HG03103 (cell line): Measurements from ENCODE around the gene CACFD1.

Experiments
- ATAC-seq: cut with Tn5 transposase; IDR thresholded peaks from one replicate; pipeline ENCODE4 v1.9.1; 2021; ENCODE audit warnings: low read depth; ENCODE audit not compliant: unreplicated experiment

The CACFD1 gene

DNA sequence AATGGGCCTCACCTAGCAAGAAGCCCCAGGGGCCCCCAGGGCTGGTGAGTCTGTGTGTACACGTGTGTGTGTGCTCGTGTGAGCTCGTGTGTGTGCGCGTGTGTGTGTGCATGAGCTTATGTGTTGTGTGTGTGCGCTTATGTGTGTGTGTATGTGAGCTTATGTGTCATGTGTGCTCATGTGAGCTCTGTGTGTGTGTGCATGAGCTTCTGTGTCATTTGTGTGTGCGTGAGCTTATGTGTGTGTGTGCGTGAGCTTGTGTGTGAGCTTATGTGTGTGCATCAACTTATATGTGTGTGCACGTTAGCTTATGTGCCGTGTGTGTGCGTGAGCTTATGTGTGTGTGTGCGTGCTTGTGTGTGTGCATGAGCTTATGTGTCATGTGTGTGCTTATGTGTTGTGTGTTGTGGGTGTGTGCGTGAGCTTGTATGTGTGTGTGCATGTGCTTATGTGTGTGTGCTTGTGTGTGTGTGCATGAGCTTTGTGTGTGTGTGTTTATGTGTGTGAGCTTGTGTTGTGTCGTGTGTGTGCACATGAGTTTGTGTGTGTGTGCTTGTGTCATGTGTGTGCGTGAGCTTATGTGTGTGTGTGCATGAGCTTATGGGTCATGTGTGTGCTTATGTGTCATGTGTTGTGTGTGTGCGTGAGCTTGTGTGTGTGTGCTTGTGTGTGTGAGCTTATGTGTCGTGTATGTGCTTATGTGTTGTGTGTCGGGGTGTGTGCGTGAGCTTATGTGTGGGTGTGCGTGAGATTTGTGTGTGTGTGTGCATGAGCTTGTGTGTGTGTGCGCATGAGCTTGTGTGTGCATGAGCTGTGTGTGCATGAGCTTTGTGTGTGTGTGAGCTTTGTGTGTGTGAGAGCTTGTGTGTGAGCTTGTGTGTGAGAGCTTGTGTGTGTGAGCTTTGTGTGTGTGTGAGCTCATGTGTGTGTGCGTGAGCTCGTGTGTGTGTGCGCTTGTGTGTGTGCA, 35.8 kb downstream of the CACFD1 start:
- ATAC-seq = no peak

DNA sequence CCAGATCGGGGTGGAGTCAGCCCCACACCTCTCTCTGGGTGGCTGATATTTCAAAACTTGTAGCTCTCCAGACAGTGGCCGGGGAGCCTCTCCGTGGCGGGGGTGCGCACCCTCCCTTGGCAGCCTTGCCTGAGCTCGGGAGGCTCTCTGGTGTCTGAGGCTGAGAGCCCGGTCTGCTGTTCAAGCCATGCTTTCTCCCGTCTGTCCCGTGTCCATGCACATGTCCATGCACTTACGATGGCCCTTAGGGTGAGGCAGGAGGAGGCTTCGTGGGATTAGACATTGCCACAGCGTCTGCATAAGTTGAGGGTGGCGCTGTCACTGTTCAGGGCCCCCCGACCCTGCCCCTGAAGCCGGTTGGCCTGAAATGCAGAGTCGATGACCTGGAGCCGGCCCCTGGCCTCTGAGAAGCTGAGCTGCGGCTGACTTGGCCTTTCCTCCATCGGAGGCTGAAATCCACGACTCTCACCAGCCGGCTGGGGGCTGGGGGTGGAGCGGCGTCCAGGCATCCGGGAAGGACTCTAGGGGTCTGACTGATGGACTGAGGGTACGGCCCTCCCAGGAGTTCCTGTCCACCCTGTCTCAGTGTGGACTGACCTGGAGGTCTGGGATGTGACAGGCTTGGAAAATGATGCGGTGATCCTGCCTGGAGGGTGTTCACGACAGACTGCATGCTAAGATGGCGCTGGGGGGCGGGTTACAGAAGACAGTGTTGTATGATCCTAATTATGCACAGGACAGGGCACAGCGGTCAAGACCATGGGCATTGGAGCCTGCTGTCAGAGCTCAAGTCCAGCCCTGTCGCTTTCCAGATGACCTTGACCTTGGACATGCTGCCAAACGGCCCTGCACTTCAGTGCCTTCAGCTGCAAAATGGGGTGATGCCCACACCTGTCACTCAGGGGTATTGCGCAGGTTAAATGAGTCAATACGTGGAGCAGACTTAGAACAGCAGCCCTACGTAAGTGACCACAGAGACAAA, 37.4 kb downstream of the CACFD1 start:
- ATAC-seq = no peak

DNA sequence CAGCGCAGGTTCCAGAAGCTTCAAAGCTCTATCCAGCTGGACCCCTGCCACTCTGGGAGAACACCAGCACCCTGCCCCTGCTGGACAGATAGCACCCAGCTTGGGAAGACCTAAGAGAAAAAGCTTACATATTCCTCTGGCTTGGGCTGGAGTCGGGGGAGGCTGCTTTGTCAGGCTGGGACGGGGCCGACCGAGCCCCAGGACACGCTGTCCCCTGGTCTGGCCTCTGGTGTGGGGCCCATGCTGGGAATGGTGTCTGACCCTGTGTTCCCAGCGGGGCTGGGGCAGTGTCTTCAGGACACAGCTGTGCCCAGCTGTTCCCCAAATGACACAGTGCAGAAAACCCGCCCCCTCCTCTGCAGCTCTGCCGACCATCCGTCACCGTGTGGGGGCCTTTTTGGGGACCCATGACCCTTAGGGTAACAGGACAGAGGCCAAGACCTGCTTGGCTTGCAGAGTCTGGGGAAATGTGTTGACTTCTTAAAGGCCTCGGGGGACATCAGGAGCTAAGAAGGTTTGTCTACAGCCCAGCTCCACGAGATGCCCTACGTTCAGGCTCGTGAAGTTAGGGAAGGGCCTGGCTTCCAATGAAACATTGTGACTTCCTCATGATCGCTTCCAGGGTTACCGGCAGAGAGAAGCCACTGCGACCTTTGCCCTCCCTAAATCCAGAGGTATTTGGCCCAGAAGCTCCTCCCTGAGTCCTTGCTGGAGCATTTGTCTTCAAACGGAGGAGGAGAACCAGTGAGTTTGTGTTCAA, 39.5 kb downstream of the CACFD1 start:
- no peak for ATAC-seq

DNA sequence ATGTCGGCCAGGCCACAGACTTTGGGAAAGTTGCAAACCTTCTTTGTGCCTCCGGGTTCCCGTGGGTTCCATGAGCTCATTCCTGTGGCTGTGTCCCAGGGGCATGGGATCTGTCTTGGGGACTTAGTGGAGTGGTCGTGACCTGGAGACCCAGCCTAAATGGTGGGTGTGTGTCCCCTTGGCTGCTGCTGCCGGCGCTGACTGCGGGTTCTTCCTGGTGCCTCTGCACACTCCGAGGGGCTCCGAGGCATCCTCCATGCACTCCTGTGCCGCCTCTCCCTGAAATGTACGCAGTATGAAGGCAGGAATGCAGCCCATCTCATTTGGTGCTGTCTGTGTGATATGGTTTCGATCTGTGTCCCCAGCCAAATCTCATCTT, 40.1 kb downstream of the CACFD1 start:
- ATAC-seq = no peak

DNA sequence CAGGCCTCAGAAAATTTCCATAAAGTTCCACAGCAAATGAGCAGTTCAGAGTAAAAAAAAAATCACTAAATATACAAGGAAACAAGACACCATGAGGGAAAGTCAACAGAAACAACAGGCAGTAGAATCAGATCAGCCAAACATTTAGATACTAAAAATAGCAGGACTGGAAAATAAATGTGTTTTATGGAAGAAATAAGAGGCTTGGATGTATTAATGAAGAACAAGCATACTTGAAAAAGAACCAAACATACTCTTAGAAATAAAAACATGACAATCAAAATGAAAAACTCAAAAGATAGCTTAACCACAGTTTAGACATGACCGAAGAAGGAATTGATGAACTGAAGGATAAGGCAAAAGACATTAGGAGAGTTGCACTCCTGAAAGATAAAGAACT, 42.3 kb downstream of the CACFD1 start:
- no peak for ATAC-seq

DNA sequence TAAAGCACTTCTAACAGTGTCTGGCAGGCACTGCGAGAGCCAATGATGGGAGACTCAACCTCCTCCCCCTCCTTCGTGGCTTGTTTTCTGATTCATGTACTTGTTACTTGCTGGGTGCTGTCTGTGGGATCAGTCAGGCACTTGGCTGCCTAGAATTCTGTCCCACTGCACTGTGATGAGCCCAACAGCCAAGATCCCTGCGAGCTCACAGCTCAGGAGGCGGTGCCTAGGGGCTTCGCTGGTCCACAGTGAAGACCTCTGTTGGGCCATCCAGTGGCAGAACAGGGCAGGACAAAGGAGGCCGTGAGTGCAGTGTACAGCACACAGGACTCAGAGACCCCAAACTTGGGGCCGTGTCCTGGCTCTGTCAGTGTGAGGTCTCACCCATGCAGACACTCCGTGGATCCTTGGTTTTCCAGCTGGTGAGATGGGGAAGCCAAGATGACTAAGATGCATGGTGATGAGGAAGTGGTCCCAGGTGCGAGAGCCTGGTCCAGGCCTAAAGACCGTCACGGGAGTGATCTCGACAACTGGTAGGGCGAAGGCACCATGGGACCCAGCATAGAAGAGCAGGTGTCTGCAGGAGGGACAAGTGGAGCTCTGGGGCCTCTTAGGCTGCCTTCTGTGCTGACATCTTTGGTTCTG, 45.5 kb downstream of the CACFD1 start:
- ATAC-seq = no peak

DNA sequence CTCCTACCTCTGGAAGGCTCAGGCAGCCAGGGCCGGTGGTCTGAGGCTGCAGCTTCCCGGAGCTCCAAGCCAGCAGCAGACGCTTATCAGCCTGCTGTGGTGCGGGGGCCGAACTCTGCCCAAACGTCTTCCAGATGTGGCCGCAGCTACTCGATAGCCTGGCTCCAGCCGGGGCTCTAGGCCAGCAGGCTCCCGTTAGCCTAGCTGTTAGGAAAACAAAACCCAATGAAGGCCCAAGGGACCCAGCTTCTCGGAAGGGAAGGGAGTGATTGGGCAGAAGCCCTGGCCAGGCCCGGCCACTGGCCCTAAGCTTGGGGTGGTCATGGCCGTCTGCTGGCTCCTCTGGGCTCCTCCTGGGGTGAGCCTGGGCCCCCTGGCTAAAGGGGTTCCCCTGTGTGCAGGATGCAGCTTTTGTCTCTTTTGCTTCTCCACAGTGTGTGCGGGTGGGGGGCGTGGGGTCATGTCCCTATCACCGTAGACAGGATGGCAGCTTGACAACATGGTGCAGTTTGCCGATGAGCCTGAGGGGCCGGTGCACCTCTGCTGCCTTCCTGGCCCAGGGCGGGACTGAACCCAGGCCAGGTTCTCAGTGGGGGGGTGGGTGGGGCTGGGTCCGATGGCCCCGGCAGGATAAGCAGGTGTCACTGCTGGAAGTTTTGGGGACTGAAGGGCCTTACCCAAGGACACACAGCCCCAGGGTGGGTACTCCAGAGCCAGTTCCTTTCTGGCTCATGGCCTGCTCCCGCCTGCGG, 46.3 kb downstream of the CACFD1 start:
- no peak for ATAC-seq

DNA sequence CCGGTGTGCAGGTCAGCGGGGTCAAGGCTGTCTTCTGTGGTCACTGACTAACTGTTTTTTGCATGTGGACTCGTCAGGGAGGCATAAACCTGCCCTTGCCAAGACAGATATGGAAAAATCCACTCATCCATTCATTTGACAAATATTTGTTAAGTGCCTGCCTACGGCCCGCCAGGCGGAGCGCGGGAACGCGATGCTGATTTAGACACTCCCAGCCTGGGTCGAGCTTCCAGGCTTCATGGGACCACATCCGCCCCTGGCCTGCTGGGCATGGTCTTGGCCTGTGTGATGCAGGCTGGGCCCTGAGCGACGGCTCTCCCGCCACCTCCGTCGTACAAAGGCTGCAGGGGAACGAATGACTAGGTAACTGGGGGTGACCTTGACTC, 46.9 kb downstream of the CACFD1 start:
- no peak for ATAC-seq

DNA sequence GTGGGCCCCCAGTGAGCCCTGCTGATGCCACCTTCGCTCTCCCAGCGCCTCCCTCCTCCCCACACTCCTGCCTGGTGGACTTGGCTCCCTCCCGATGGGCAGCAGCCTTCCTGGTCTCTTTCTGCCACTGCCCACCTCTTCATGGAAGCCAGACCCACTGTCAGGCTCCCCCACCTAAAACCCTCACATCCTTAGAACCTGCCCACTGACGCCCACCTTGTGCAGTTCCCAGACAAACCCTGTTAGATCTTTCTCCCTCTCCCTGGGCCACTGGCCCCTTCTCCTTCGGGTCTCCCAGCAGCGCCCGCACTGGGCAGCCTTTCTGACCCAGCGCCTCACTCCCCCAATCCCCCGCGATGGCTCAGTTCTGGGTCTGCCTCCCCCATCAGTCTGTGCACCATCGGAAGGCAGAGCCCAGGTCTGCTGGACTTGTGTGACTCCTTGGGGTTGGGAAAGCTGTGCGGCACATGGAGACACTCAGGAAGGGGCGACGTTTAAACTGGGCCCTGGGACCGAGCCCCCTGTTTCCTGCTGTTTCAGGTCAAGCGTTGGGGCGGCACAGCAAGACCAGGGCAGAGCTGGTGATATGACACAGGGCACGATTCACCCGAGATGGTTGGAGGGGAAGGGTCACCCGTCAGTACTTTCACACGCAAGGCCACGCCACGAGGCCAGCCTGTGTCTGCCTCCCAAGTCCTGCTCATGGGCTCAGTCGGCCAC, 47.6 kb downstream of the CACFD1 start:
- no peak for ATAC-seq

DNA sequence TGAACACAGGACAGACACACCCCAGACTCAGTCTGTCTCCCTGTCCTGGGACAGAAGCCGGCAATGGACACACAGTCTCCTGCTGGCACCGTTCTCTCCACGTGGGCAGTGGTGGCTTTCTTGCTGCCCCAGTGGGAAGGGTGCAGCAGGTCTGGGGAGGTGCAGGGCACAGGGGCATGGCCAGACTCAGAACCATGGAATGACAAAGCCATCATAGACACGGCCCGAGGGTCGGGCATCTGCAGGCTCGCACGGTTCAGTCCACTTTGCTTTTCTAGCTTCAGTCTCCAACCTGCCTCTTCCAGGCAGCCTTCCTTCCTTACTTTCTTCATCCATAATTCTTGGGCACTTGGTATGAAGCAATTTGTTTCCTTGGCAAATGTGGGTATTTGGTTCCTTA, 48.3 kb downstream of the CACFD1 start:
- no peak for ATAC-seq

DNA sequence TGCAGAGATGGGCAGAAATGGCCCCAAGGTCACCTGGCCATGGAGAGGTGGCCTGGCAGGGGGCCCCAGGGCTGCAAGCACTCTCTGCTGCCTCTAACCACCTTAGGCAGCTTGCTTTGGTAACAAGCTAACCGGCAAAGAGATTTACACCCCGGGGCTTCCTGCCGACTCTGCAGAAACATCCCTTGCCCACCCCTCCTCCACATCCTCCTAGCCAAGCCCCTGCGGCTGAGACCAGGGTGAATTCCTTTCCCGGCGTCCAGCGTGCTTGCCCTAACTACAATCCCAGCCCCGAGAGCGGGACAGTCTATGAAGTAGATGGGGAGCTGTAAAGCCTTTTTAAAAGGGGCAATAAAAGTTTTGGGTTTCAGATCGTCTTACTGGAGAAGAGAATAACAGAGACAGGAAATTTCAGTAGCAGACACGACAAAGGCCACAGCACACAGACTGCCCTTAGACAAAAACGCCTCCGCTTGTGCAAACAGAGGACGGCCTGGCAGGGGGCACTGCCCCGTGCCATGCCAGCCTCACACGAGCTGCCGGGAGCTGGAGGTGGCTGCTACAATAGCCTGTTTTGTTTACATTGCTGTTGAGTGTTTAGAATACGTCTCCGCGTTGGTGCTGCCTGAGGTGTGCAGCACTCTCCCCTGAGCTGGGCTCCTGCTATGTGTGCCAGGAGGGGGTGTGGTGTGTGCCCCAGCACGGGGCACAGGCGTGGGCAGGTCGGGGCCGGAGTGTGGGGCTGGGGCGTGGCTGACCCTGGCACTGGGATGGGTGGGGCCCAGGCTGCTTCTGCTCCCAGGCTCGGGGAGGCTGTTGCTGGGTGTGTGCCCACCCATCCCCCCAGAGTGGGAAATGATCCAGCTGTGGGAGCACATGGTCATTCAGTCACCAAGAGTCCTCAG, 49.7 kb downstream of the CACFD1 start:
- ATAC-seq = no peak

DNA sequence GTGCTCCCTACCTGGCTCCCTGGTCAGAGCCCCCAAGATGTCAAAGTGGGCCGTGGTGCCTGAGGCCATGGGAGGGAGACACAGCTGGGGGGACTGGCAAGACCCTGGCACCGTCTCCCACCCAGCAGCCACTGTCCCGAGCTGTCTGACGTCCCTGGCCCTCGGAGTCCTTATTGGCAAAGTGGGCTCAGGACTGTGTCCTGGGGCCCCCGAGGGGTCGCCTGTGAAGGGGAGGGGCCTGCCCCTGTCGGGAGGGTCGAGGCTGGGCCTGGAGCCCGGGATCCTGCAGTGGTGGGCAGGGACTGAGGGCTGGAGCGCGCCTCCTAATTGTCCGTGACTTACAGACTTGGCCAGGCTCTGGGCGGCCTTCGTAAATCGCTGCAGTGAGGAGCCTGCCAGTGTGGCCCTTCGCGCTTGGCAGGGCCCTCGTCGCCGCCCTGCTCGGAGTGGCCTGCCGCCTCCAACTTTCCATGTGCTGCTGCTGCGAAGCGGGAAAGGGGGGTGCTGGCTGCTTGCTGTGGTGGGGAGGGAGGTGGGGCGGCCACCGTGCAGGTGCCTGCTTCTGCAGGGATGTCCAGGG, 51.2 kb downstream of the CACFD1 start:
- ATAC-seq = no peak

DNA sequence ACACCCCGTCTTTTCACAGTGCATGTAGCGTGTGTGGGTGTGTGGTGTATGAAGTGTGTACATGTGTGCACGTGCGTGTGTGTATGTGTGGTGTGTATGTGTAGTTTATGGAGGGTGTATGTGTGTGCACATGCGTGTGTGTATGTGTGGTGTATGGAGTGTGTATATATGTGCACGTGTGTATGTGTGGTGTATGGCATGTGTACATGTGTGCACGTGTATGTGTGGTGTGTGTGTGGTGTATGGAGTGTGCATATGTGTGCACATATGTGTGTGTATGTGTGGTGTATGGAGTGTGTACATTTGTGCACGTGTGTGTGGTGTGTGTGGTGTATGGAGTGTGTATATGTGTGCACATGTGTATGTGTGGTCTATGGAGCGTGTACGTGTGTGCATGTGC, 51.8 kb downstream of the CACFD1 start:
- no peak for ATAC-seq

DNA sequence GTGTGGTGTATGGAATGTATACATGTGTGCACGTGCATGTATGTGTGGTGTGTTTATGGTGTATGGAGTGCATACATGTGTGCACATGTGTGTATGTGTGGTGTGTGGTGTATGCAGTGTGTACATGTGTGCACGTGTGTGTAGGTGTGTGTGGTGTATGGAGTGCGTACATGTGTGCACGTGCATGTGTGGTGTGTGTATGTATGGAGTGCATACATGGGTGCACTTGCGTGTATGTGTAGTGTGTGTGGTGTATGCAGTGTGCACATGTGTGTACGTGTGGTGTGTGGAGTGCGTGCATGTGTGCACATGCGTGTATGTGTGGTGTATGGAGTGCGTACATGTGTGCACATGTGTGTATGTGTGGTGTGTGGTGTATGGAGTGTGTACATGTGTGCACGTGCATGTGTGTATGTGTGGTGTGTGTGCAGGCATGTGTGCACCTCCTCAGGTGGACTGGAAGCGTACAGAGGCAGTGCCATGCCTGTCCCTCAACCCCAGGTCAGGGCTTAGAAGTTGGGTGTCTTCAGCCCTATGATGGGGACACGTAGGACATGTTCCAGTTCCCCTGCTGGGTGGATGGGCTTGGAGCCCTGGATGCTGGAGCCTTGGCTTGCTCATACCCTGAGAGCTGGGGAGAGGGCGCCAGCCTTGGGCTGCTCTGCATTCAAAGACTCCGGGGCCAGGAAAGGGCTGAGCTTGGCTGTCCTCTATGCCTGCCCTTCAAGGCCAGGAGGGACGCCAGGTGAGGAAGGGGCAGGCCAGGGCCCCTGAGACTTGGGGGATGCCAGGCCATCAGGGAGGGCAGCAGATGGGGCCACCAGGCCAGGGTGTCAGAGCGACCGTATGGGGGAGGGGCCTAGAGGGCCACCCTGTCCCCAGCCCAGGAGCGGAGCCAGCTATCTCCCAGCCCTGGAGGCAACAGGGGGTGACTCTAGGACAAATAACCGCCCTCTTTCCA, 52.8 kb downstream of the CACFD1 start:
- no peak for ATAC-seq

DNA sequence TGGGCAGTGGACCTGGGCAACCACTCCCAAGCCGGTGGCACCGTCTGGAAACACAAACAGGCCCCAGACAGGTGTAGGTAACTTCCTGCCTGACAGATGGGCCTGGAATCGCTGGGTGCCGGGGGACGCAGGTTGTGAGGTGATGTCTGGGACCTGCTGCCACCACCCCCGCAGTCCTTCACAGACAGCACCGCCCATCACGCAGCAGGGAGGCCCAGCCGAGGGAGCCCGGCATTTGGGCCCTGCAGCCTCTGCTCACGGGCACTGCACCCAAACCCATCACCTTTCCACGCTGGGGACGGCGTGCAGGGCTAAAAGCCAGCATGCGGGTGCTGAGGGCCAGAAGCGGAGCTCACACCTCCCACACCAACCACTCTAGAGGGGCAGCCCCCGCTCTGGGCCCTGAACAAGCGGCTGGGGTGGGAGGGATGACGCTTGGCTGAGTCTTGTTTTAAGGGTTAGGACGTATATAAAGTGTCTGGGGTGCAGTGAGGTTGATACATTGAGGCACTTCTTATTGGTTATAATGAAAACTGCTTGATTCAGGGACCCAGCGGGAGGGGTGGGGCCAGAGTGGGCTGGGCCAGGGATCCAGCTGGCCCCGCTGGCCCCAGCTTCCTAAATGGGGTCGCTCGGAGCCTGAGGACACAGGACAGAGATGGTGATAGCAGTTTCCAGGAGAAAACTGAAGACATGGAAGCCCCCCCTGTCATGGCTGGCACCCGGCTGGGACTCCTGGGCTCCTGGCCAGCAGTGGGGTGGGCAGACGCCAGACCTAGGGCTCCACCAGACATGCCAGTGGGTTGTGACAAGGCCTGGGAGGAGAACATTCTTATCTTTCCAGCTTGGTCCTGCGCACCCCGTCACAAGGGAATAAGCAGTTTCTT, 53.7 kb downstream of the CACFD1 start:
- ATAC-seq = no peak
